Loucy (cell line): ENCODE results near the gene DNAJC11.

ENCODE experiments used
- EZH2phosphoT487 ChIP-seq: fragments of 200-600 bp; IDR thresholded peaks from 2 replicates; pipeline ENCODE4 v1.6.1; 2018; ENCODE audit warnings: antibody characterized with exemption, mild to moderate bottlenecking, moderate library complexity, borderline replicate concordance
- TF ChIP-seq, protein P1 (sequence below): fragments of 200-600 bp; sonication (generic); conservative IDR thresholded peaks from 2 replicates; pipeline ENCODE4 v1.5.1; 2014; ENCODE audit warnings: mild to moderate bottlenecking, antibody characterized with exemption, low read length

- no peak for TF ChIP-seq EZH2phosphoT487
- TF ChIP-seq, protein P1, sequence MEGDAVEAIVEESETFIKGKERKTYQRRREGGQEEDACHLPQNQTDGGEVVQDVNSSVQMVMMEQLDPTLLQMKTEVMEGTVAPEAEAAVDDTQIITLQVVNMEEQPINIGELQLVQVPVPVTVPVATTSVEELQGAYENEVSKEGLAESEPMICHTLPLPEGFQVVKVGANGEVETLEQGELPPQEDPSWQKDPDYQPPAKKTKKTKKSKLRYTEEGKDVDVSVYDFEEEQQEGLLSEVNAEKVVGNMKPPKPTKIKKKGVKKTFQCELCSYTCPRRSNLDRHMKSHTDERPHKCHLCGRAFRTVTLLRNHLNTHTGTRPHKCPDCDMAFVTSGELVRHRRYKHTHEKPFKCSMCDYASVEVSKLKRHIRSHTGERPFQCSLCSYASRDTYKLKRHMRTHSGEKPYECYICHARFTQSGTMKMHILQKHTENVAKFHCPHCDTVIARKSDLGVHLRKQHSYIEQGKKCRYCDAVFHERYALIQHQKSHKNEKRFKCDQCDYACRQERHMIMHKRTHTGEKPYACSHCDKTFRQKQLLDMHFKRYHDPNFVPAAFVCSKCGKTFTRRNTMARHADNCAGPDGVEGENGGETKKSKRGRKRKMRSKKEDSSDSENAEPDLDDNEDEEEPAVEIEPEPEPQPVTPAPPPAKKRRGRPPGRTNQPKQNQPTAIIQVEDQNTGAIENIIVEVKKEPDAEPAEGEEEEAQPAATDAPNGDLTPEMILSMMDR: no peak
Observed at GRCh38 chr1:6614019-6614928, 87.3 kb downstream of the DNAJC11 start.
